H1 (cell line): ENCODE data around the gene FAM228B. TPM values are rescaled to one million over a fixed set of nuclear protein-coding genes. Genes with fewer than 3 reads are reported as not detected.

ENCODE experiments used
- CTCF ChIA-PET: fragments of 300-600 bp; sonication (Branson Sonifier 250); formaldehyde crosslinking; loops from one replicate; lab custom pipeline; 2021; ENCODE audit not compliant: partially characterized antibody; lab: Charles Lee
- POLR2A ChIA-PET: fragments of 300-600 bp; sonication (Branson Sonifier 250); formaldehyde crosslinking; loops from one replicate; lab custom pipeline; 2021; ENCODE audit warnings: inconsistent platforms; ENCODE audit not compliant: partially characterized antibody; lab: Charles Lee
- DNase-seq, 2 experiments: peaks; one replicate each; pipeline versions ENCODE4 v3.0.0 to v3.0.0-alpha.2; 2010 to 2022; ENCODE audit warnings: low spot score in 2 of 2, low read depth in 1 of 2, mixed read lengths in 1 of 2
- FAIRE-seq: peaks from 2 replicates; lab custom pipeline; 2011; peaks lifted over from hg19 to GRCh38; lab: Jason Lieb, UNC
- H2AFZ ChIP-seq: 2 replicates; pipeline ENCODE4 v1.8.1; 2012; ENCODE audit warnings: low read length, inconsistent platforms
- H2AK5ac ChIP-seq: 2 replicates; pipeline ENCODE4 v1.6.1; 2013; ENCODE audit warnings: low read depth, low read length
- H2BK120ac ChIP-seq: replicated peaks from 2 replicates; pipeline ENCODE3; 2013; ENCODE audit warnings: low read depth, low read length, inconsistent platforms
- H2BK12ac ChIP-seq: 2 replicates; pipeline ENCODE4 v1.6.1; 2013; ENCODE audit warnings: low read depth, low read length
- H2BK15ac ChIP-seq: 2 replicates; pipeline ENCODE4 v1.6.1; 2013; ENCODE audit warnings: low read length
- H2BK20ac ChIP-seq: 2 replicates; pipeline ENCODE4 v1.6.1; 2013; ENCODE audit warnings: low read length
- H2BK5ac ChIP-seq: 2 replicates; pipeline ENCODE4 v1.6.1; 2013; ENCODE audit warnings: low read depth, low read length
- H3K14ac ChIP-seq: 2 replicates; pipeline ENCODE4 v1.6.1; 2013; ENCODE audit warnings: inconsistent platforms; ENCODE audit not compliant: insufficient read length
- H3K18ac ChIP-seq: 2 replicates; pipeline ENCODE4 v1.6.1; 2013; ENCODE audit warnings: low read length; ENCODE audit errors: extremely low read depth
- H3K23ac ChIP-seq: 2 replicates; pipeline ENCODE4 v1.6.1; 2013; ENCODE audit warnings: inconsistent platforms; ENCODE audit not compliant: insufficient read length
- H3K23me2 ChIP-seq: 2 replicates; pipeline ENCODE4 v1.6.1; 2013; ENCODE audit warnings: low read depth, low read length
- H3K27ac ChIP-seq: 2 replicates; pipeline ENCODE4 v1.6.1; 2011; ENCODE audit warnings: low read depth, low read length, inconsistent platforms
- H3K27me3 ChIP-seq, 4 experiments: replicated peaks in 1 of 4; 1 replicate in 1 of 4; 2 replicates in 3 of 4; pipeline versions ENCODE4 v1.6.1 to v1.8.1; 2011 to 2013; ENCODE audit warnings: low read length in 3 of 4, mild to moderate bottlenecking in 3 of 4, inconsistent platforms in 2 of 4, mixed read lengths in 2 of 4, moderate library complexity in 1 of 4; ENCODE audit not compliant: control insufficient read depth in 3 of 4, insufficient read depth in 3 of 4; ENCODE audit errors: extremely low read depth in 1 of 4
- H3K36me3 ChIP-seq, 4 experiments: 2 replicates each; pipeline versions ENCODE4 v1.6.1 to v1.8.1; 2011 to 2013; ENCODE audit warnings: mild to moderate bottlenecking in 4 of 4, low read length in 3 of 4, moderate library complexity in 2 of 4, control low read depth in 1 of 4, inconsistent platforms in 1 of 4; ENCODE audit not compliant: insufficient read depth in 4 of 4, control insufficient read depth in 2 of 4
- H3K4ac ChIP-seq: replicated peaks from 2 replicates; pipeline ENCODE3; 2013; ENCODE audit warnings: low read length, low read depth, mixed read lengths, inconsistent platforms; ENCODE audit not compliant: insufficient read length
- H3K4me1 ChIP-seq, 4 experiments: replicated peaks in 1 of 4; 1 replicate in 1 of 4; 2 replicates in 3 of 4; pipeline versions ENCODE4 v1.6.1 to v1.8.1; 2011 to 2013; ENCODE audit warnings: low read length in 3 of 4, inconsistent platforms in 2 of 4, mixed read lengths in 1 of 4; ENCODE audit not compliant: insufficient read depth in 4 of 4, control insufficient read depth in 3 of 4
- H3K4me2 ChIP-seq, 2 experiments: 2 replicates each; pipeline versions ENCODE4 v1.6.1 to v1.8.1; 2011 to 2013; ENCODE audit warnings: low read depth in 2 of 2, low read length in 2 of 2, control low read depth in 1 of 2, inconsistent platforms in 1 of 2, mild to moderate bottlenecking in 1 of 2; ENCODE audit not compliant: insufficient read depth in 1 of 2
- H3K4me3 ChIP-seq, 4 experiments: fragments of 200-600, 300-600 bp in 1 of 4; sonication (generic), shearing (Covaris generic), sonication (Bioruptor Twin) in 1 of 4; 2 replicates each; pipeline versions ENCODE4 v1.5.1 to v1.8.1; 2011 to 2016; ENCODE audit warnings: low read length in 4 of 4, low read depth in 3 of 4, control low read depth in 2 of 4, inconsistent platforms in 2 of 4, mild to moderate bottlenecking in 2 of 4, mixed read lengths in 1 of 4, moderate library complexity in 1 of 4; ENCODE audit not compliant: insufficient read depth in 2 of 4; ENCODE audit errors: extremely low read depth in 1 of 4
- H3K56ac ChIP-seq: replicated peaks from 2 replicates; pipeline ENCODE3; 2013; ENCODE audit warnings: low read depth, mild to moderate bottlenecking, mixed read lengths, low read length, inconsistent platforms; ENCODE audit not compliant: insufficient read length
- H3K79me1 ChIP-seq: 2 replicates; pipeline ENCODE4 v1.6.1; 2013; ENCODE audit warnings: low read depth, low read length, control low read depth
- H3K79me2 ChIP-seq, 2 experiments: 2 replicates each; pipeline versions ENCODE4 v1.6.1 to v1.8.1; 2012 to 2013; ENCODE audit warnings: low read length in 2 of 2, mild to moderate bottlenecking in 2 of 2, inconsistent platforms in 1 of 2; ENCODE audit not compliant: insufficient read depth in 2 of 2, control insufficient read depth in 1 of 2
- H3K9ac ChIP-seq, 4 experiments: replicated peaks in 1 of 4; 1 replicate in 1 of 4; 2 replicates in 3 of 4; pipeline versions ENCODE4 v1.6.1 to v1.8.1; 2011 to 2013; ENCODE audit warnings: low read depth in 3 of 4, low read length in 3 of 4, control low read depth in 2 of 4, mild to moderate bottlenecking in 2 of 4, moderate library complexity in 2 of 4, inconsistent platforms in 1 of 4; ENCODE audit errors: extremely low read depth in 1 of 4
- H3K9me3 ChIP-seq, 2 experiments: 2 replicates each; pipeline versions ENCODE4 v1.6.1 to v1.8.1; 2012 to 2013; ENCODE audit warnings: mild to moderate bottlenecking in 2 of 2, moderate library complexity in 2 of 2, control low read depth in 1 of 2, inconsistent platforms in 1 of 2, low read depth in 1 of 2, low read length in 1 of 2, mixed read lengths in 1 of 2; ENCODE audit not compliant: insufficient read depth in 2 of 2
- H4K20me1 ChIP-seq, 2 experiments: replicated peaks in 1 of 2; 2 replicates each; pipeline versions ENCODE3 to v1.8.1; 2011 to 2013; ENCODE audit warnings: inconsistent platforms in 2 of 2, low read length in 2 of 2, mild to moderate bottlenecking in 1 of 2; ENCODE audit not compliant: insufficient read depth in 2 of 2, control insufficient read depth in 1 of 2
- H4K5ac ChIP-seq: 2 replicates; pipeline ENCODE4 v1.6.1; 2013; ENCODE audit warnings: low read length, low read depth, mixed read lengths, inconsistent platforms; ENCODE audit not compliant: insufficient read length
- H4K8ac ChIP-seq: 2 replicates; pipeline ENCODE4 v1.8.0; 2013; ENCODE audit warnings: mild to moderate bottlenecking, moderate library complexity, low read length, inconsistent platforms; ENCODE audit not compliant: insufficient read depth; ENCODE audit errors: extremely low read depth
- H4K91ac ChIP-seq: replicated peaks from 2 replicates; pipeline ENCODE3; 2013; ENCODE audit warnings: low read length, mixed read lengths, inconsistent platforms; ENCODE audit not compliant: insufficient read length
- ASH2L ChIP-seq: fragments of 200-600, 300-600 bp; sonication (generic); IDR thresholded peaks from one replicate; pipeline ENCODE4 v1.7.1; 2017; ENCODE audit warnings: low read length
- CBX5 ChIP-seq: fragments of 300-800, 300-1000 bp; sonication (generic); IDR thresholded peaks from 2 replicates; pipeline ENCODE4 v1.7.1; 2016; ENCODE audit warnings: antibody characterized with exemption, low read length, low read depth
- CBX8 ChIP-seq: fragments of 300-800, 300-1000 bp; sonication (generic); IDR thresholded peaks from 2 replicates; pipeline ENCODE4 v1.7.1; 2016; ENCODE audit warnings: low read depth, low read length, borderline replicate concordance
- CEBPB ChIP-seq: IDR thresholded peaks from 2 replicates; pipeline ENCODE4 v1.6.1; 2012; ENCODE audit warnings: low read depth, low read length
- EZH2 ChIP-seq: fragments of 200-600 bp; sonication (generic); IDR thresholded peaks from 2 replicates; pipeline ENCODE4 v1.7.1; 2012; ENCODE audit warnings: low read depth, mild to moderate bottlenecking, moderate library complexity, low read length, inconsistent platforms; ENCODE audit not compliant: severe bottlenecking
- KDM5A ChIP-seq: fragments of 200-600 bp; IDR thresholded peaks from 2 replicates; pipeline ENCODE4 v1.7.1; 2012; ENCODE audit warnings: mild to moderate bottlenecking, low read length, inconsistent platforms, mixed read lengths
- MAX ChIP-seq: IDR thresholded peaks from 2 replicates; pipeline ENCODE4 v1.6.1; 2012; ENCODE audit warnings: inconsistent platforms
- RFX5 ChIP-seq: IDR thresholded peaks from 2 replicates; pipeline ENCODE4 v1.6.1; 2011; ENCODE audit warnings: low read depth, low read length, improper control_type of control experiment, borderline replicate concordance
- SIRT6 ChIP-seq: IDR thresholded peaks from one replicate; pipeline ENCODE4 v1.7.1; 2012; ENCODE audit warnings: low read length, inconsistent platforms
- SIX5 ChIP-seq: IDR thresholded peaks from 2 replicates; pipeline ENCODE4 v1.6.1; 2011; ENCODE audit warnings: mild to moderate bottlenecking, low read depth, low read length
- SP4 ChIP-seq: IDR thresholded peaks from 2 replicates; pipeline ENCODE4 v1.6.1; 2012; ENCODE audit warnings: low read length, inconsistent platforms
- TAF7 ChIP-seq: optimal IDR thresholded peaks from 2 replicates; pipeline ENCODE3; 2011; ENCODE audit warnings: low read depth, mild to moderate bottlenecking, inconsistent platforms, low read length, moderate library complexity, borderline replicate concordance
- TCF12 ChIP-seq: IDR thresholded peaks from 2 replicates; pipeline ENCODE4 v1.6.1; 2011; ENCODE audit warnings: low read depth, mild to moderate bottlenecking, low read length
- WGBS, 2 experiments: shearing (Covaris generic) in 1 of 2; methylation state at CpG; one replicate each; pipeline versions ENCODE4 v1.1.6 to v1.1.7; 2013 to 2015; ENCODE audit warnings: low lambda C conversion rate in 2 of 2, mixed read lengths in 2 of 2, inconsistent platforms in 1 of 2, low coverage in 1 of 2, missing lambda C conversion rate in 1 of 2; ENCODE audit not compliant: insufficient replicate concordance in 2 of 2, insufficient coverage in 1 of 2, insufficient read length in 1 of 2; ENCODE audit errors: extremely low coverage in 1 of 2, missing lambda C conversion rate in 1 of 2; 5-methylcytosine and 5-hydroxymethylcytosine counted together
- polyA plus RNA-seq, 7 experiments: library from polyadenylated mRNA; depleted of rRNA in 3 of 7; stranded (reverse) in 5 of 7; unstranded in 2 of 7; fragments of >200 nt in 5 of 7; fragments of 200-250 nt in 2 of 7; gene quantifications; 1 replicate in 5 of 7; 2 replicates in 1 of 7; 4 replicates in 1 of 7; pipeline versions ENCODE4 v1.2.1 to v1.2.3, GENCODE V29; 2011 to 2013; ENCODE audit warnings: missing spikeins in 2 of 7, mixed read lengths in 2 of 7
- total RNA-seq: library from RNA; stranded (reverse); fragmentation: NEBNext Ultra II Directional; extraction: Animal tissue kit (Norgen Biotek cat#: 25700); gene quantifications from 2 replicates; pipeline ENCODE4 v1.2.1, GENCODE V29; 2021

Gene FAM228B
- total and polyA plus RNA-seq, 2 of the 8 experiments (the other 6 are each of a cell fraction or from before 2014, with no cell fraction given): 1.4 to 3.2 TPM

GRCh38 chr2:24132543-24132942 is 9.3 kb downstream of the FAM228B start:
- no peak overlapping the region for H3K27ac ChIP-seq
- H3K27me3 ChIP-seq: no peaks in the 10 kb centered on the region
- H3K36me3 ChIP-seq: no peaks in the 10 kb centered on the region
- no peak overlapping the region for H4K8ac ChIP-seq
- H4K5ac ChIP-seq: no peak overlapping the region
- no peak overlapping the region for H3K4me3 ChIP-seq
- no peak overlapping the region for H2BK12ac ChIP-seq
- H2BK5ac ChIP-seq: no peak overlapping the region
- no peak overlapping the region for H3K18ac ChIP-seq
- H3K9ac ChIP-seq: no peak overlapping the region
- POLR2A ChIA-PET: no interaction called here
- no peak overlapping the region for H3K56ac ChIP-seq
- H2BK120ac ChIP-seq: no peak overlapping the region
- H2AK5ac ChIP-seq: no peak overlapping the region
- H4K91ac ChIP-seq: no peak overlapping the region
- H2AFZ ChIP-seq: no peak overlapping the region
- no peaks in the 10 kb centered on the region for H3K9me3 ChIP-seq
- no peak overlapping the region for H3K14ac ChIP-seq
- H3K4ac ChIP-seq: no peak overlapping the region
- WGBS, 2 experiments: 77% methylated on average over 3 of the region's 3 CpGs; no CpG with 5 or more reads in 1 of the 2 experiments
- H3K4me2 ChIP-seq: no peak overlapping the region
- H3K4me1 ChIP-seq: no peaks in the 10 kb centered on the region
- H4K20me1 ChIP-seq: no peaks in the 10 kb centered on the region
- H2BK15ac ChIP-seq: no peak overlapping the region
- DNase-seq: no peak
- CTCF ChIA-PET: interaction anchor here (0.6 kb wide), 1 partner anchor 19 kb away, joined by 4 read pairs; no protein-coding TSS in a partner anchor
- no peak for FAIRE-seq
- no peak overlapping the region for H3K23ac ChIP-seq
- H3K23me2 ChIP-seq: no peaks in the 10 kb centered on the region
- no peaks in the 10 kb centered on the region for H3K79me1 ChIP-seq
- H2BK20ac ChIP-seq: no peak overlapping the region
- H3K79me2 ChIP-seq: no peaks in the 10 kb centered on the region
- no peak for TF ChIP-seq CBX5
- TF ChIP-seq TAF7: no peak
- no peak for TF ChIP-seq CEBPB
- TF ChIP-seq RFX5: no peak
- no peak for TF ChIP-seq KDM5A
- no peak for TF ChIP-seq SIX5
- no peak for TF ChIP-seq SP4
- TF ChIP-seq SIRT6: no peak
- no peak for TF ChIP-seq MAX
- no peak for TF ChIP-seq TCF12
- no peak for TF ChIP-seq EZH2
- no peak for TF ChIP-seq ASH2L
- TF ChIP-seq CBX8: no peak
